BLaER1 treated with 17β-estradiol and CSF1 and Interleukin-3, amounts not matched to agents 10 nM and 100 nM (cell line): ENCODE measurements around the gene KLHL1.

Experiments
- H3K27ac ChIP-seq, 11 experiments: shearing (Covaris generic); formaldehyde crosslinking; 2 replicates each; pipeline ENCODE4 v1.8.1; 2022
- H3K27me3 ChIP-seq, 11 experiments: shearing (Covaris generic); formaldehyde crosslinking; 2 replicates each; pipeline ENCODE4 v1.8.1; 2022
- H3K36me3 ChIP-seq, 11 experiments: shearing (Covaris generic); formaldehyde crosslinking; 2 replicates each; pipeline ENCODE4 v1.8.1; 2022
- H3K4me1 ChIP-seq, 10 experiments: shearing (Covaris generic); formaldehyde crosslinking; 2 replicates each; pipeline ENCODE4 v1.8.1; 2022
- H3K4me2 ChIP-seq, 11 experiments: shearing (Covaris generic); formaldehyde crosslinking; 2 replicates each; pipeline ENCODE4 v1.8.1; 2022
- H3K4me3 ChIP-seq, 10 experiments: shearing (Covaris generic); formaldehyde crosslinking; 2 replicates each; pipeline ENCODE4 v1.8.1; 2022
- H3K9ac ChIP-seq, 11 experiments: shearing (Covaris generic); formaldehyde crosslinking; 2 replicates each; pipeline ENCODE4 v1.8.1; 2022
- H3K9me3 ChIP-seq, 11 experiments: shearing (Covaris generic); formaldehyde crosslinking; replicated peaks in 1 of 11; 2 replicates each; pipeline ENCODE4 v1.8.1; 2022
- H4K20me1 ChIP-seq, 11 experiments: shearing (Covaris generic); formaldehyde crosslinking; 2 replicates each; pipeline ENCODE4 v1.8.1; 2022
- Cebpa-rat ChIP-seq, 11 experiments: shearing (Covaris generic); IDR thresholded peaks; 2 replicates each; pipeline ENCODE4 v1.8.1; 2022

The KLHL1 gene

GRCh38 chr13:69928262-69928661 is 180.0 kb downstream of the KLHL1 start:
- H3K36me3 ChIP-seq: no peaks in the 10 kb centered on the region
- H3K27me3 ChIP-seq: no peaks in the 10 kb centered on the region
- H3K4me3 ChIP-seq: no peak overlapping the region
- H3K4me2 ChIP-seq: no peak overlapping the region
- no peak overlapping the region for H3K27ac ChIP-seq
- H3K4me1 ChIP-seq: no peaks in the 10 kb centered on the region
- peaks cover 0 to 14% (median 10%) of the 10 kb centered on the region in 11 experiments; a peak in 7 of 22 replicates for H3K9me3 ChIP-seq
- H3K9ac ChIP-seq: no peak overlapping the region
- no peaks in the 10 kb centered on the region for H4K20me1 ChIP-seq
- TF ChIP-seq Cebpa-rat (IDR thresholded peaks at IDR 0.05): no peak

- no peak overlapping the region for H3K4me2 ChIP-seq
- H3K4me1 ChIP-seq: no peaks in the 10 kb centered on the region
- H4K20me1 ChIP-seq: no peaks in the 10 kb centered on the region
- no peak for TF ChIP-seq Cebpa-rat (IDR thresholded peaks at IDR 0.05)
- no peak overlapping the region for H3K27ac ChIP-seq
- peaks cover 0 to 14% (median 10%) of the 10 kb centered on the region in 11 experiments; a peak in 7 of 22 replicates for H3K9me3 ChIP-seq
- no peak overlapping the region for H3K4me3 ChIP-seq
- H3K27me3 ChIP-seq: no peaks in the 10 kb centered on the region
- H3K9ac ChIP-seq: no peak overlapping the region
- H3K36me3 ChIP-seq: no peaks in the 10 kb centered on the region
Measured at GRCh38 chr13:69921156-69921555, 187.1 kb downstream of the KLHL1 start.

GRCh38 chr13:69912630-69913029 is 195.6 kb downstream of the KLHL1 start:
- TF ChIP-seq Cebpa-rat (IDR thresholded peaks at IDR 0.05): no peak
- Histone ChIP-seq H4K20me1 (no peaks in the 10 kb centered on the region), H3K4me2 (peak overlapping the region in 9 of 11 experiments; percentile 26 to 73 (median 61); a peak in 17 of 22 replicates), H3K36me3 (no peaks in the 10 kb centered on the region), H3K27ac (peak overlapping the region in 4 of 11 experiments; percentile 12 to 71 (median 42); a peak in 4 of 22 replicates), H3K9ac (peak overlapping the region in 2 of 11 experiments; percentile 10 to 40; a peak in 1 of 22 replicates), H3K4me3 (no peak overlapping the region), H3K27me3 (no peaks in the 10 kb centered on the region), H3K9me3 (no peaks in the 10 kb centered on the region), H3K4me1 (peaks cover 0 to 24% (median 14%) of the 10 kb centered on the region in 10 experiments; a peak in 13 of 20 replicates)

GRCh38 chr13:69910800-69911199 is 197.5 kb downstream of the KLHL1 start:
- H3K27ac ChIP-seq: no peak overlapping the region
- H4K20me1 ChIP-seq: no peaks in the 10 kb centered on the region
- peaks cover 0 to 24% (median 14%) of the 10 kb centered on the region in 10 experiments; a peak in 13 of 20 replicates for H3K4me1 ChIP-seq
- H3K4me3 ChIP-seq: no peak overlapping the region
- H3K36me3 ChIP-seq: no peaks in the 10 kb centered on the region
- H3K4me2 ChIP-seq: no peak overlapping the region
- no peaks in the 10 kb centered on the region for H3K9me3 ChIP-seq
- no peak overlapping the region for H3K9ac ChIP-seq
- H3K27me3 ChIP-seq: no peaks in the 10 kb centered on the region
- TF ChIP-seq Cebpa-rat (IDR thresholded peaks at IDR 0.05): no peak

GRCh38 chr13:69904784-69905183 is 203.5 kb downstream of the KLHL1 start:
- H3K27me3 ChIP-seq: no peaks in the 10 kb centered on the region
- no peak for TF ChIP-seq Cebpa-rat (IDR thresholded peaks at IDR 0.05)
- H3K9ac ChIP-seq: no peak overlapping the region
- no peaks in the 10 kb centered on the region for H3K4me1 ChIP-seq
- H3K9me3 ChIP-seq: no peaks in the 10 kb centered on the region
- H3K4me2 ChIP-seq: no peak overlapping the region
- H3K36me3 ChIP-seq: no peaks in the 10 kb centered on the region
- H4K20me1 ChIP-seq: no peaks in the 10 kb centered on the region
- no peak overlapping the region for H3K27ac ChIP-seq
- no peak overlapping the region for H3K4me3 ChIP-seq

GRCh38 chr13:69903081-69903480 is 205.2 kb downstream of the KLHL1 start:
- Histone ChIP-seq H3K9ac (no peak overlapping the region), H3K4me2 (no peak overlapping the region), H3K4me1 (no peaks in the 10 kb centered on the region), H3K4me3 (no peak overlapping the region), H3K27me3 (no peaks in the 10 kb centered on the region), H3K9me3 (no peaks in the 10 kb centered on the region), H3K36me3 (no peaks in the 10 kb centered on the region), H4K20me1 (no peaks in the 10 kb centered on the region), H3K27ac (no peak overlapping the region)
- no peak for TF ChIP-seq Cebpa-rat (IDR thresholded peaks at IDR 0.05)

- H3K36me3 ChIP-seq: no peaks in the 10 kb centered on the region
- no peaks in the 10 kb centered on the region; a peak in 1 of 20 replicates for H3K4me1 ChIP-seq
- TF ChIP-seq Cebpa-rat (IDR thresholded peaks at IDR 0.05): no peak
Measured at GRCh38 chr13:69882451-69882850, 225.8 kb downstream of the KLHL1 start.

GRCh38 chr13:69879936-69880335 is 228.3 kb downstream of the KLHL1 start:
- H3K4me2 ChIP-seq: no peak overlapping the region
- H4K20me1 ChIP-seq: no peaks in the 10 kb centered on the region
- no peak for TF ChIP-seq Cebpa-rat (IDR thresholded peaks at IDR 0.05)
- H3K27me3 ChIP-seq: no peaks in the 10 kb centered on the region
- no peaks in the 10 kb centered on the region; a peak in 1 of 20 replicates for H3K4me1 ChIP-seq
- no peak overlapping the region for H3K4me3 ChIP-seq
- H3K9ac ChIP-seq: no peak overlapping the region
- H3K9me3 ChIP-seq: no peaks in the 10 kb centered on the region
- H3K27ac ChIP-seq: no peak overlapping the region
- no peaks in the 10 kb centered on the region for H3K36me3 ChIP-seq

More at GRCh38 chr13:69882451-69882850, 225.8 kb downstream of the KLHL1 start:
- no peak overlapping the region for H3K9ac ChIP-seq
- no peak overlapping the region for H3K4me2 ChIP-seq
- no peaks in the 10 kb centered on the region for H3K9me3 ChIP-seq
- no peaks in the 10 kb centered on the region for H4K20me1 ChIP-seq
- H3K4me3 ChIP-seq: no peak overlapping the region
- no peaks in the 10 kb centered on the region for H3K27me3 ChIP-seq
- no peak overlapping the region for H3K27ac ChIP-seq

- Histone ChIP-seq H3K4me3 (no peak overlapping the region), H3K9ac (no peak overlapping the region), H3K27ac (no peak overlapping the region), H4K20me1 (no peaks in the 10 kb centered on the region), H3K4me1 (no peaks in the 10 kb centered on the region), H3K36me3 (no peaks in the 10 kb centered on the region), H3K9me3 (no peaks in the 10 kb centered on the region), H3K4me2 (no peak overlapping the region), H3K27me3 (no peaks in the 10 kb centered on the region)
- no peak for TF ChIP-seq Cebpa-rat (IDR thresholded peaks at IDR 0.05)
Measured at GRCh38 chr13:69872321-69873047, 235.8 kb downstream of the KLHL1 start.

GRCh38 chr13:69866555-69866954 is 241.7 kb downstream of the KLHL1 start:
- no peaks in the 10 kb centered on the region for H3K9me3 ChIP-seq
- no peaks in the 10 kb centered on the region for H3K4me1 ChIP-seq
- no peak for TF ChIP-seq Cebpa-rat (IDR thresholded peaks at IDR 0.05)
- no peak overlapping the region for H3K27ac ChIP-seq
- no peaks in the 10 kb centered on the region for H4K20me1 ChIP-seq
- no peak overlapping the region for H3K9ac ChIP-seq
- H3K27me3 ChIP-seq: no peaks in the 10 kb centered on the region
- H3K4me2 ChIP-seq: no peak overlapping the region
- no peaks in the 10 kb centered on the region for H3K36me3 ChIP-seq
- no peak overlapping the region for H3K4me3 ChIP-seq
